Parathyroid adenoma (tissue), 2 donors: ENCODE data around the gene PCBP4.

Experiments
- H2AFZ ChIP-seq: fragments of 300-600 bp; sonication (generic); one replicate; pipeline ENCODE4 v1.7.0; 2017; ENCODE audit warnings: antibody characterized with exemption, mild to moderate bottlenecking
- H3K27ac ChIP-seq: fragments of 300-600 bp; sonication (generic); one replicate; pipeline ENCODE4 v1.7.0; 2017
- H3K27me3 ChIP-seq: fragments of 300-600 bp; sonication (generic); one replicate; pipeline ENCODE4 v1.7.0; 2017; ENCODE audit warnings: low read length; ENCODE audit not compliant: control insufficient read depth, insufficient read depth
- H3K36me3 ChIP-seq: fragments of 300-600 bp; sonication (generic); one replicate; pipeline ENCODE4 v1.7.0; 2017; ENCODE audit warnings: low read length; ENCODE audit not compliant: control insufficient read depth, insufficient read depth
- H3K4me1 ChIP-seq: fragments of 300-600 bp; sonication (generic); one replicate; pipeline ENCODE4 v1.7.0; 2017; ENCODE audit warnings: control low read depth
- H3K4me2 ChIP-seq: fragments of 300-600 bp; sonication (generic); one replicate; pipeline ENCODE4 v1.7.0; 2017; ENCODE audit warnings: low read length
- H3K4me3 ChIP-seq: fragments of 300-600 bp; sonication (generic); one replicate; pipeline ENCODE4 v1.7.0; 2017; ENCODE audit warnings: low read depth, low read length
- H3K79me2 ChIP-seq: fragments of 300-600 bp; sonication (generic); one replicate; pipeline ENCODE4 v1.7.0; 2017; ENCODE audit warnings: control low read depth
- H3K9ac ChIP-seq: fragments of 300-600 bp; sonication (generic); one replicate; pipeline ENCODE4 v1.7.0; 2017; ENCODE audit warnings: mild to moderate bottlenecking
- H3K9me3 ChIP-seq: fragments of 300-600 bp; sonication (generic); one replicate; pipeline ENCODE4 v1.7.0; 2017; ENCODE audit warnings: low read length; ENCODE audit not compliant: control insufficient read depth
- CTCF ChIP-seq: fragments of 300-600 bp; sonication (generic); IDR thresholded peaks from one replicate; pipeline ENCODE4 v1.7.0; 2017; ENCODE audit warnings: antibody characterized with exemption, mild to moderate bottlenecking
- donor health status: primary hyperparathyroidism.

PCBP4 gene

GRCh38 chr3:51961602-51962569 is 5.4 kb downstream of the PCBP4 start:
- Histone ChIP-seq H3K9me3 (no peaks in the 10 kb centered on the region), H3K79me2 (no peaks in the 10 kb centered on the region), H3K27me3 (no peaks in the 10 kb centered on the region), H3K4me3 (no peak overlapping the region), H3K4me2 (no peak overlapping the region), H3K9ac (no peak overlapping the region), H2AFZ (no peak overlapping the region), H3K36me3 (no peaks in the 10 kb centered on the region), H3K27ac (no peak overlapping the region), H3K4me1 (peaks cover 7% of the 10 kb centered on the region)
- no peak for TF ChIP-seq CTCF

DNA sequence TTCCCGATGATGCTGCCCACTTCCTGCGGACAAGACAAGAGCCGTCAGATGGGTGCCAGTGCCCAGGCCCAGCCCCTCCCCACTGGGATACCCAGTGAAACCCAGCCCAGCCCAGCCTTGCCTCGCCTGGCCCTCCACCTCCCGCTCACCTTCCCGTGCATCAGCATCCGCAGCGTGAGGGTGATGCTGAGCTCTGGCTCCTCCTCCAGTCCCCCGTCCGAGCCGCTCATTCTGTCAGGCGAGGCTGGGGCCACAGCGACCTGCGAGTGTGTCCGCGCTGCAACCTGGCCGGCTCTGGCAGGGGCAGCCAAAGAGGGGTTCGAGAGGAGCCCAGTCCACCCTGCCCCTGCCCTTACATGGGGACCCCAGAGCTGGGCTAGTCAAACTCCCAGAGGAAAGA is 6.2 kb downstream of the PCBP4 start:
- Histone ChIP-seq H3K27ac (no peak overlapping the region), H3K79me2 (no peaks in the 10 kb centered on the region), H2AFZ (no peak overlapping the region), H3K36me3 (no peaks in the 10 kb centered on the region), H3K9me3 (no peaks in the 10 kb centered on the region), H3K4me2 (no peak overlapping the region), H3K4me1 (peaks cover 6% of the 10 kb centered on the region), H3K27me3 (no peaks in the 10 kb centered on the region), H3K9ac (no peak overlapping the region), H3K4me3 (no peak overlapping the region)
- no peak for TF ChIP-seq CTCF

DNA sequence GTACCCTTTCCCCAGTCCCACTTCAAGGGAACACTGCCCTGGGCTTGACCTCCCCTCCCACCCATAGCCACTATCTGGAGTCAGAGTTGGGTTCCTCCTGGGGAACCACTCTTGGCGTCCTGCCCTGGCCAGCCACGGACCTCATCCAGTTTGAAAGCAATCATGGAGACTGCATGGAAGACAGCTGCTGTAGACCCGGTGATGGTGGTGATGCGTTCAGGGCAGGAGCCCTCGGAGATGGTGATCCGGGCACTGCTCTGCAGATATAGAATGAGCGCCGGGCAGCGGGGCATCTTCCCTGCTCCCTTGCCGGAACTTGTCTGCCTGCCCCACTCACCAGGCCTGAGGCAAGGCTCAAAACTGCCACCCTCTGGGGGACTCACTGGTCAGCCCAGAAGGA is 6.9 kb downstream of the PCBP4 start:
- Histone ChIP-seq H3K9ac (no peak overlapping the region), H2AFZ (no peak overlapping the region), H3K4me2 (no peak overlapping the region), H3K79me2 (no peaks in the 10 kb centered on the region), H3K4me3 (no peak overlapping the region), H3K9me3 (no peaks in the 10 kb centered on the region), H3K4me1 (peaks cover 5% of the 10 kb centered on the region), H3K27me3 (no peaks in the 10 kb centered on the region), H3K36me3 (no peaks in the 10 kb centered on the region), H3K27ac (no peak overlapping the region)
- TF ChIP-seq CTCF = no peak

DNA sequence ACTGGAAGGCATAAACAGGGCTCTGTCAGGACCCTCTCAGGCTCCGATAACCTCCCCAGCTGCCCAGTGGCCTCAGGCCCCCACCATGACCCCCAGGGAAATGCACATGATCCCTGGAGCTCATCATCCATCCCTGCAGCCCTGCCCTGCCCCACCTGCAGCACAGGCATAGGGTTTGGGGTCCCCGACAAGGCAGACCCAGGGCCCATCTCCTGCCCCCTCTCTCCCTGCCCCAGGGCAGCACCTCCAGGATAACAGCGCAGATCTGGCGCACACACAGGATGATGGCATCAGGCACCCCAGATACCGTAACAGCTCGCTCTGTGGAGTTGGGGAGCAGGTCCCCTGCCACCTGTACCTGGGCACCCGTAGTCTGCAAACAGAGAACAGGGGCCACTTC is 7.6 kb downstream of the PCBP4 start:
- H3K9me3 ChIP-seq = no peaks in the 10 kb centered on the region
- H3K4me3 ChIP-seq = no peak overlapping the region
- no peak overlapping the region for H3K9ac ChIP-seq
- H3K27me3 ChIP-seq = no peaks in the 10 kb centered on the region
- no peak overlapping the region for H3K4me2 ChIP-seq
- H3K4me1 ChIP-seq = peaks cover 5% of the 10 kb centered on the region
- H3K27ac ChIP-seq = no peak overlapping the region
- no peaks in the 10 kb centered on the region for H3K36me3 ChIP-seq
- no peaks in the 10 kb centered on the region for H3K79me2 ChIP-seq
- H2AFZ ChIP-seq = no peak overlapping the region
- no peak for TF ChIP-seq CTCF
